ENCODE results near the gene STAT6. TPM values are rescaled to one million over a fixed set of nuclear protein-coding genes. Genes with fewer than 3 reads are reported as not detected.

STAT6 gene
- total and polyA plus RNA-seq, 2 donors (not counting 1 experiment from before 2014, with no cell fraction given) = 544 to 736 TPM

DNA sequence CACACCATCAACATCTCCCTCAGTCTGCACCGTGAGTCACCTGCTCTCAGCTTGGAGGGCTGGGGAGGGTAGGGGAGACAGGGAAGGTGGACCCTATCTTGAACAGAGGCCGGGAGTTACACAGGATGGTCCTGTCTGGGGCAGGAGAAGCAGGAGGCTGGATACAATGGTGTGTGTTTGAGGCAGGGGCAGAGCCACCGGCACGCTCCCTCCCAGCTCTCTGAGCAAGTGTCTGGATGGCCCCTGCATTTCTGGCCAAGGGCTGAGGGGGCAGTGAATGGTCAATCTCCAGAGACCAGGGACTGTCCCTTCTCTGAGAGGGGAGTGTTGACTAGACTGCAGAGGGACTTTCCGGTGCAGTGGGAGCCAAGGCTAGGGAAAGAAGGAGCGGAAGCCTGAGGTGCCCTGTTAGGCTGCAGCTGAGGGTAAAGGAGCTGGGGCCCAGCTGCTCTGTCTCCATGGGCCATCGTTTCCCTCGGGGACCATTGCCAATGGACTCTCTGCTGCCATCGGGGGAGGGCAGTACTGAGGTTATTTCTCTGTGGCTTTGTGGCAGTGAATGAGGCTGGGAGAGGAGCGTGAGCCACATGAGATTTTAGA, 34.4 kb upstream of the STAT6 start:
- POLR2A ChIA-PET = no interaction called here
- intact Hi-C loops (cut with micrococcal nuclease) = no loop called here

More for the DNA sequence above, 34.4 kb upstream of the STAT6 start:
- H3K9me3 ChIP-seq (ENCODE audit: control extremely low read depth in 1 of 3, control insufficient read depth in 2 of 3, insufficient read depth in 1 of 3, low read length in 2 of 3) = no peaks in the 10 kb centered on the region
- H3K4me2 ChIP-seq (replicated peaks; ENCODE audit: low read depth, low read length, poor library complexity, severe bottlenecking) = no peak overlapping the region
- no peak overlapping the region for H3K9ac ChIP-seq (ENCODE audit: low read length)
- H2AFZ ChIP-seq (ENCODE audit: insufficient read depth, low read depth, low read length, poor library complexity, severe bottlenecking) = no peak overlapping the region
- DNase-seq (no peak), ATAC-seq (ENCODE audit: low read depth) (no peak)
- no peaks in the 10 kb centered on the region for H3K36me3 ChIP-seq (replicated peaks in 1 of 2; ENCODE audit: control extremely low read depth in 1 of 2, control insufficient read depth in 1 of 2, extremely low read depth in 1 of 2, insufficient read depth in 2 of 2, low read length in 1 of 2)
- no peaks in the 10 kb centered on the region for H3K9me3 Mint-ChIP-seq (ENCODE audit: insufficient read depth)
- over 99% methylated on average over 7 of the region's 10 CpGs for WGBS (ENCODE audit: insufficient coverage)
- H3K4me3 Mint-ChIP-seq = no peak overlapping the region
- H3K4me3 ChIP-seq (ENCODE audit: control extremely low read depth in 1 of 5, extremely low read depth in 1 of 5, insufficient read depth in 1 of 5, low read depth in 2 of 5, low read length in 4 of 5) = no peak overlapping the region
- no peak for TF ChIP-seq CTCF (IDR thresholded peaks at IDR 0.05)
- TF ChIP-seq EZH2 (IDR thresholded peaks at IDR 0.05; ENCODE audit: borderline replicate concordance, insufficient read depth, low read depth, low read length, poor library complexity, severe bottlenecking) = no peak
- CTCF ChIA-PET = interaction anchor here (1.0 kb wide), 1 partner anchor 37 kb away, joined by 4 read pairs; no protein-coding TSS in a partner anchor
- H3K27me3 ChIP-seq (replicated peaks in 1 of 4; ENCODE audit: control extremely low read depth in 1 of 4, control insufficient read depth in 3 of 4, insufficient read depth in 4 of 4, low read length in 3 of 4) = no peaks in the 10 kb centered on the region
- no peaks in the 10 kb centered on the region for H3K4me1 ChIP-seq (ENCODE audit: control insufficient read depth in 2 of 2, insufficient read depth in 2 of 2, low read length in 2 of 2)
- H3K27ac ChIP-seq (ENCODE audit: low read length in 2 of 2) = no peak overlapping the region
- no peaks in the 10 kb centered on the region for H3K4me1 Mint-ChIP-seq
- no peaks in the 10 kb centered on the region for H3K27me3 Mint-ChIP-seq
- H3K27ac Mint-ChIP-seq = no peak overlapping the region
- H3K79me2 ChIP-seq (ENCODE audit: control insufficient read depth, insufficient read depth, low read length) = no peaks in the 10 kb centered on the region
- H4K20me1 ChIP-seq (ENCODE audit: control insufficient read depth, insufficient read depth, low read length, poor library complexity, severe bottlenecking) = no peaks in the 10 kb centered on the region

Data from B cell (primary cell).